ENCODE measurements around the gene XIRP2. TPM values are rescaled to one million over a fixed set of nuclear protein-coding genes. Genes with fewer than 3 reads are reported as not detected.

The XIRP2 gene
- polyA plus RNA-seq, 4 donors, result 0.03 to 7.3 (median 0.74) TPM

DNA sequence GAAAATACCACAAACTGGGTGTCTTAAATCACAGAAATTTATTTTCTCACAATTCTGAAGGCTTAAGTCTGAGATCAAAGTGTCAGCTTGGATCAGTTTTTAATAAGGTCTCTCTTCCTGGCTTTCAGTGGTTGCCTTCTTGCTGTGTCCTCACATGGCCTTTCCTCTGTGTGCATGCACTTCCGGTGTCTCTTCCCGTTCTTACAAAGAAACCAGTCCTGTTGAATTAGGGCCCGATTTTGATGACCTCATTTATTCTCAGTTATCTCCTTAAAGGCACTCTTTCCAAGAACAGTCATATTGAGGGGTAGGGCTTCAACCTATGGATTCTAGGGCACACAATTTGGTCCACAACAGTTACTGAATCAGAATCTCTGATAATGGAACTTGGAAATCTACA is 5.4 kb upstream of the XIRP2 start:
- no peak overlapping the region for H3K4me3 ChIP-seq (ENCODE audit: low read depth in 1 of 3, low read length in 3 of 3)
- H3K27ac ChIP-seq (ENCODE audit: low read depth in 1 of 3, low read length in 2 of 3), result no peak overlapping the region
- no peaks in the 10 kb centered on the region for H3K4me1 ChIP-seq (ENCODE audit: control insufficient read depth in 3 of 3, insufficient read depth in 2 of 3, low read depth in 1 of 3, low read length in 2 of 3)
- WGBS, 3 donors, result 71 to 86% (median 75%) methylated on average over 3 of the region's 3 CpGs
- no peak for FAIRE-seq
- no peak for DNase-seq
- no peaks in the 10 kb centered on the region for H3K27me3 ChIP-seq (ENCODE audit: control insufficient read depth in 3 of 3, insufficient read depth in 3 of 3, low read length in 3 of 3)
- H3K36me3 ChIP-seq (ENCODE audit: control insufficient read depth in 3 of 3, insufficient read depth in 2 of 3, low read depth in 1 of 3, low read length in 3 of 3), result no peaks in the 10 kb centered on the region
- no peaks in the 10 kb centered on the region for H3K9me3 ChIP-seq (ENCODE audit: control insufficient read depth in 2 of 2, insufficient read depth in 1 of 2, low read depth in 1 of 2, low read length in 1 of 2)

DNA sequence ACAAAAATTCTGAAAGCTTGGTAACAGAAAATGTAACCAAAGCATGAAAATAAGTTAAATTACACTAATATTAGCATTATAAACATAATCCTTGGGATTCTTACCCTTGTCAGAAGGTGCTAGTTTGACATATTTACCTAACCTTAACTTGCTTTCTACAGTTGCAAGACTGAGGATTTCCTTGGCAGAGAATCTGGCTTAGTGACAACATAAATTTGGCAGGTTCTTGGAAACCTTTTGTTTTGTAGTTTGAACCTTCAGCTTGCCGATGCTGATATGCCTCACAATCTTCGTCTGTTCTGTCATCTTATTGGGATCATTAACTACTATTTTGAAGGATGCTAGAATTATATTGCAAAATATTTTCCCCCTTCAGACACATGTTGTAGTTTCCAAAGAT is 3.4 kb downstream of the XIRP2 start:
- DNase-seq, result no peak
- H3K9me3 ChIP-seq (ENCODE audit: control insufficient read depth in 2 of 2, insufficient read depth in 1 of 2, low read depth in 1 of 2, low read length in 1 of 2), result no peaks in the 10 kb centered on the region
- no peak overlapping the region for H3K27ac ChIP-seq (ENCODE audit: low read depth in 1 of 3, low read length in 2 of 3)
- H3K27me3 ChIP-seq (ENCODE audit: control insufficient read depth in 3 of 3, insufficient read depth in 3 of 3, low read length in 3 of 3), result no peaks in the 10 kb centered on the region
- WGBS, 3 donors, result 24 to 52% (median 26%) methylated on average over 2 of the region's 2 CpGs
- no peak overlapping the region for H3K4me3 ChIP-seq (ENCODE audit: low read depth in 1 of 3, low read length in 3 of 3)
- H3K36me3 ChIP-seq (ENCODE audit: control insufficient read depth in 3 of 3, insufficient read depth in 2 of 3, low read depth in 1 of 3, low read length in 3 of 3), result no peaks in the 10 kb centered on the region
- H3K4me1 ChIP-seq (ENCODE audit: control insufficient read depth in 3 of 3, insufficient read depth in 2 of 3, low read depth in 1 of 3, low read length in 2 of 3), result no peaks in the 10 kb centered on the region
- FAIRE-seq, result no peak

DNA sequence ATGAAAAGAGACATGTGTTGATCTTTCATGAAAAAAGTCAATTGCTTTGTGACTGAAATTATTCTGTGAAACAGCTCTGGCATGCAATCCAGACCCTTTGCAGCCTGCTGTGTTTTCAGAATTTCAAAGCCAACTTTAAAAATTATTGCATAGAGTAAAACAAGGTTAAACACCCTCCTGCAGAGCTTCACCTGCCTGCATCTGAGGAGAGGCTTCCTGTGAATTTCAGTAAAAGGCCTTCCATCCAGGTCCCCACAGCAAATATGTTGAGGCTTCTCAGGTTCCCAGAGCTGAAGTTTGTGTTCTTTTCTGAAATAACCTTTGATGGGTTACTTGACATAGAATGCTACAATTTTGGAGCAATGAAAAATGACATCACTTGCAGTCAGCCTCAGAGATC is 4.1 kb downstream of the XIRP2 start:
- Histone ChIP-seq H3K27ac (ENCODE audit: low read depth in 1 of 3, low read length in 2 of 3) (no peak overlapping the region), H3K4me1 (ENCODE audit: control insufficient read depth in 3 of 3, insufficient read depth in 2 of 3, low read depth in 1 of 3, low read length in 2 of 3) (no peaks in the 10 kb centered on the region), H3K27me3 (ENCODE audit: control insufficient read depth in 3 of 3, insufficient read depth in 3 of 3, low read length in 3 of 3) (no peaks in the 10 kb centered on the region), H3K4me3 (ENCODE audit: low read depth in 1 of 3, low read length in 3 of 3) (no peak overlapping the region), H3K36me3 (ENCODE audit: control insufficient read depth in 3 of 3, insufficient read depth in 2 of 3, low read depth in 1 of 3, low read length in 3 of 3) (no peaks in the 10 kb centered on the region), H3K9me3 (ENCODE audit: control insufficient read depth in 2 of 2, insufficient read depth in 1 of 2, low read depth in 1 of 2, low read length in 1 of 2) (no peaks in the 10 kb centered on the region)
- DNase-seq (no peak), FAIRE-seq (no peak)

DNA sequence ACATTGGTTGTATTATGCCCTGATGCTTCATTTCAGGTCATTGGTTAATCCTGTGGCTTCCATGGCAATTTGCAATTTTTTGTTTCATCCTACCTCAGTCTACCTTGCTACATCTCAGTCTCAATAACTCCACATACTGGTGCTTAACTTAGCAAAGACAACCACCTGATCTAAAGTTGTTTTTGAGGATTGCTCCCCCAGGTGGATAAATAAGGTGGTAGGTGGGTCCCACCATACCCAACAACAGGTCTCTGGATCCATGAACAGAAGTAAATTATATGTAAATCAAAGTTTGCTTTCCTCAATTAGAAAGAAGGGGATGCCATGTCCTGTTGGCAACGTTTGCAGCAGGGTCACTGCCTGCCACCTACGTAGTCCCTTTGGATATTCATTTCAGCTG is 7.0 kb downstream of the XIRP2 start:
- Histone ChIP-seq H3K27me3 (ENCODE audit: control insufficient read depth in 3 of 3, insufficient read depth in 3 of 3, low read length in 3 of 3) (no peaks in the 10 kb centered on the region), H3K4me1 (ENCODE audit: control insufficient read depth in 3 of 3, insufficient read depth in 2 of 3, low read depth in 1 of 3, low read length in 2 of 3) (no peaks in the 10 kb centered on the region), H3K9me3 (ENCODE audit: control insufficient read depth in 2 of 2, insufficient read depth in 1 of 2, low read depth in 1 of 2, low read length in 1 of 2) (no peaks in the 10 kb centered on the region), H3K27ac (ENCODE audit: low read depth in 1 of 3, low read length in 2 of 3) (no peak overlapping the region), H3K36me3 (ENCODE audit: control insufficient read depth in 3 of 3, insufficient read depth in 2 of 3, low read depth in 1 of 3, low read length in 3 of 3) (no peaks in the 10 kb centered on the region), H3K4me3 (ENCODE audit: low read depth in 1 of 3, low read length in 3 of 3) (no peak overlapping the region)
- DNase-seq (no peak), FAIRE-seq (no peak)
- WGBS, 3 donors, result 61 to 67% (median 63%) methylated on average over 2 of the region's 2 CpGs

DNA sequence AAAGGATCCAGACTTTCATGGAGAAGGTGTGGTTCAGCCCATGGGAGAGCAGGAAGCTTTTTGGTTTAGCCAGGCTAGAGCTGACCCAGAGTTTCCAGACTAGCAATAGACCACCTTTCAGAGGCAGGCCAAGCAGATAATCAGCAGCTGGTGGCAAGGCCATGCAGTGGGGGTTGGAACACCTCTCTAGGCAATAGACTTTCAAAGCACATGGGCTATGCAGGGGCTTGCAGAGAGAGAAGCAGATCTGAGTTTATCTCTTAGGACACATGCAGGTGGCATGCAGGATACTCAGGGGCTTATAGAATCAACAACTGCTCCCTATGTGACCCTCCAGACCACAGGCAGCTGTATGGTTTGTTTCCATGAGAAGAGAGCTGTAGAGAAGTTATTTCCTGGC is 9.4 kb downstream of the XIRP2 start:
- no peaks in the 10 kb centered on the region for H3K27me3 ChIP-seq (ENCODE audit: control insufficient read depth in 3 of 3, insufficient read depth in 3 of 3, low read length in 3 of 3)
- no peak overlapping the region for H3K4me3 ChIP-seq (ENCODE audit: low read depth in 1 of 3, low read length in 3 of 3)
- H3K27ac ChIP-seq (ENCODE audit: low read depth in 1 of 3, low read length in 2 of 3), result no peak overlapping the region
- no peak for DNase-seq
- H3K9me3 ChIP-seq (ENCODE audit: control insufficient read depth in 2 of 2, insufficient read depth in 1 of 2, low read depth in 1 of 2, low read length in 1 of 2), result no peaks in the 10 kb centered on the region
- FAIRE-seq, result no peak
- no peaks in the 10 kb centered on the region for H3K4me1 ChIP-seq (ENCODE audit: control insufficient read depth in 3 of 3, insufficient read depth in 2 of 3, low read depth in 1 of 3, low read length in 2 of 3)
- no peaks in the 10 kb centered on the region for H3K36me3 ChIP-seq (ENCODE audit: control insufficient read depth in 3 of 3, insufficient read depth in 2 of 3, low read depth in 1 of 3, low read length in 3 of 3)

DNA sequence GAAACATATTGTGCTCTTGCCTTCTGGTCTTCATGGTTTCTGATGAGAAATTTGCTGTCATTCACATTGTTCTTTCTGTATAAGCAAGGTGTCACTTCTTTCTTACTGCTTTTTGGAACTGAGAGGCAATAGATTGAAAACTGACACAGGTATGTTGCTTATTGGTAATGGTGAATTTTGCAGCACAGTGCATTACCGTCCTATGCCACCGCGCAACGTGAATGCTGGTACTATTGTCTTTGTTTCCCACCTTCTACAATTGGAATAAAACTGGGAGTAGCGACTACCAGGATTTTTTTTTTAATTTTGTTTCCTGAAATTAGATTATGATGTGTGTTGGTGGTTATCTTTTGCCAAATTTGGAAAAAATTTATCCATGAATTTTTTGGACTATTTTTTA is 11.4 kb downstream of the XIRP2 start:
- DNase-seq (no peak), FAIRE-seq (no peak)
- Histone ChIP-seq H3K27me3 (ENCODE audit: control insufficient read depth in 3 of 3, insufficient read depth in 3 of 3, low read length in 3 of 3) (no peaks in the 10 kb centered on the region), H3K9me3 (ENCODE audit: control insufficient read depth in 2 of 2, insufficient read depth in 1 of 2, low read depth in 1 of 2, low read length in 1 of 2) (no peaks in the 10 kb centered on the region), H3K4me1 (ENCODE audit: control insufficient read depth in 3 of 3, insufficient read depth in 2 of 3, low read depth in 1 of 3, low read length in 2 of 3) (no peaks in the 10 kb centered on the region), H3K4me3 (ENCODE audit: low read depth in 1 of 3, low read length in 3 of 3) (no peak overlapping the region), H3K27ac (ENCODE audit: low read depth in 1 of 3, low read length in 2 of 3) (no peak overlapping the region), H3K36me3 (ENCODE audit: control insufficient read depth in 3 of 3, insufficient read depth in 2 of 3, low read depth in 1 of 3, low read length in 3 of 3) (no peaks in the 10 kb centered on the region)
- WGBS, 3 donors, result 84 to 92% (median 91%) methylated on average over 5 of the region's 5 CpGs

DNA sequence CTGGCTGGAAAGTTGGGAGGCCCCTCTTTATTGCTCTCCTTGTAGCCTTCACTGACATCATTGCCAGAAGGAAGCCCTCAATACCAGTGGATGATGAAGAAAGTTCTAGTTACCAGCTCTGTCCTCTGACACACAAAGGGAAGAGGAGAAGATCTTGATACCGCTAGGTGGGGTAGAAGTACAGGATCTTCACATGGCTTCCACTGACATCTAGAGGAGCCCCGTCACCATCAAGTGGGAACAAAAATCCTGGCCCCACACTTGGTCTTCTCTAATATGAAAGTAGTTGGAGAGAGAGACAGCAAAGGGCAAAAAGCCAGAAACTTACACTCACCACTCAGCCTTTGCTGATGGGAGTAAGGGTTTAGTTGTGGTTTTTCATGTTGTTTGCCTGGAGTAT is 12.4 kb downstream of the XIRP2 start:
- Histone ChIP-seq H3K4me3 (ENCODE audit: low read depth in 1 of 3, low read length in 3 of 3) (no peak overlapping the region), H3K36me3 (ENCODE audit: control insufficient read depth in 3 of 3, insufficient read depth in 2 of 3, low read depth in 1 of 3, low read length in 3 of 3) (no peaks in the 10 kb centered on the region), H3K4me1 (ENCODE audit: control insufficient read depth in 3 of 3, insufficient read depth in 2 of 3, low read depth in 1 of 3, low read length in 2 of 3) (no peaks in the 10 kb centered on the region), H3K27ac (ENCODE audit: low read depth in 1 of 3, low read length in 2 of 3) (no peak overlapping the region), H3K27me3 (ENCODE audit: control insufficient read depth in 3 of 3, insufficient read depth in 3 of 3, low read length in 3 of 3) (no peaks in the 10 kb centered on the region), H3K9me3 (ENCODE audit: control insufficient read depth in 2 of 2, insufficient read depth in 1 of 2, low read depth in 1 of 2, low read length in 1 of 2) (no peaks in the 10 kb centered on the region)
- 59 to 78% (median 76%) methylated on average over 2 of the region's 2 CpGs for WGBS, 3 donors
- DNase-seq (peak in 1 of 2 donors; percentile 3), FAIRE-seq (no peak)

DNA sequence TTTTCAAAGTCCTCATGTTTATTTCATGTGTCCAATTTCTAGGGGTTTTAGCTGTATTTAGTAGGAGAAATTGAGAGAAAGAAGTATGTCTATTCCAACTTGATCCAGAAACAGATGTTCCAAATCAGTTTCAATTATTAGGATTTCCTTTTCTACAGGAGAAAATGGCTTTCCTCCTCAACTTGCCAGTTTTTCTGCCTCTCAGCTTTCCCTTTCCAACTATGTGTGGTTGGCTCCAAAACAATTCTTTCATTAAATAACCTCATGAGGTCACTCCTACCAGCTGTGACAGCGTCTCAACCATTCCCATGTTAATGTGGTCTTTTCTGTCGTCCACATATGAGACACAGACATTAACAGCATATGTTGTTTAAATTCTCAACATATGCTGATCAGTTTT is 13.1 kb downstream of the XIRP2 start:
- FAIRE-seq (no peak), DNase-seq (no peak)
- H3K27me3 ChIP-seq (ENCODE audit: control insufficient read depth in 3 of 3, insufficient read depth in 3 of 3, low read length in 3 of 3), result no peaks in the 10 kb centered on the region
- H3K27ac ChIP-seq (ENCODE audit: low read depth in 1 of 3, low read length in 2 of 3), result no peak overlapping the region
- 55 to 80% (median 78%) methylated on average over 2 of the region's 2 CpGs for WGBS, 3 donors
- no peaks in the 10 kb centered on the region for H3K36me3 ChIP-seq (ENCODE audit: control insufficient read depth in 3 of 3, insufficient read depth in 2 of 3, low read depth in 1 of 3, low read length in 3 of 3)
- no peaks in the 10 kb centered on the region for H3K9me3 ChIP-seq (ENCODE audit: control insufficient read depth in 2 of 2, insufficient read depth in 1 of 2, low read depth in 1 of 2, low read length in 1 of 2)
- no peaks in the 10 kb centered on the region for H3K4me1 ChIP-seq (ENCODE audit: control insufficient read depth in 3 of 3, insufficient read depth in 2 of 3, low read depth in 1 of 3, low read length in 2 of 3)
- H3K4me3 ChIP-seq (ENCODE audit: low read depth in 1 of 3, low read length in 3 of 3), result no peak overlapping the region

DNA sequence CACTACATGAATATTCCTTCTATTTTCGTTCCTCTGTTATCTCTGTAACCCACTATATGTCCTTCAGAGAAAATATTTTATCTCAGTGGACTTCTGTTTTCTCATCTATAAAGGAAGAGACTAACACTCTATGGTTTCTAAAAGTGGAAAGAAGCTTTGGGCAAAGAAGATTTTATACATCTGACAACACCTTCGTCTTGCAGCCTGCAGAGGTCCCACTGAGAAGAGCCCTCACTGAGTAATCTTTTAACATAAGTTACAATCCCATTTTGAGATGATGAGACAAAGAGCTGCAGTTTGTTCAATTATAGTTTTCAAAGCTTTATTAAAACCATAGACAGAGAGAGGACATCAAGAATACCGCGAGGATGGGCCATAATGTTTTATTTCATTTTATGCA is 28.7 kb downstream of the XIRP2 start:
- Histone ChIP-seq H3K36me3 (ENCODE audit: control insufficient read depth in 3 of 3, insufficient read depth in 2 of 3, low read depth in 1 of 3, low read length in 3 of 3) (no peaks in the 10 kb centered on the region), H3K27ac (ENCODE audit: low read depth in 1 of 3, low read length in 2 of 3) (no peak overlapping the region), H3K27me3 (ENCODE audit: control insufficient read depth in 3 of 3, insufficient read depth in 3 of 3, low read length in 3 of 3) (no peaks in the 10 kb centered on the region), H3K9me3 (ENCODE audit: control insufficient read depth in 2 of 2, insufficient read depth in 1 of 2, low read depth in 1 of 2, low read length in 1 of 2) (peaks cover 0 to 3% of the 10 kb centered on the region in 2 donors), H3K4me1 (ENCODE audit: control insufficient read depth in 3 of 3, insufficient read depth in 2 of 3, low read depth in 1 of 3, low read length in 2 of 3) (no peaks in the 10 kb centered on the region), H3K4me3 (ENCODE audit: low read depth in 1 of 3, low read length in 3 of 3) (no peak overlapping the region)
- DNase-seq, result no peak
- 53 to 68% (median 64%) methylated on average over 4 of the region's 4 CpGs for WGBS, 3 donors
- no peak for FAIRE-seq

Measured in small intestine (tissue), 7 donors.